Epithelial cell of proximal tubule (primary cell): ENCODE data around the gene DERL2. TPM values are rescaled to one million over a fixed set of nuclear protein-coding genes. Genes with fewer than 3 reads are reported as not detected.

Source experiments
- DNase-seq: peaks from one replicate; pipeline ENCODE4 v3.0.0-alpha.2; 2011; ENCODE audit warnings: low read depth
- H3K4me3 ChIP-seq: 2 replicates; pipeline ENCODE4 v1.5.1; 2011; ENCODE audit warnings: low read depth, mild to moderate bottlenecking, low read length
- total RNA-seq: library from RNA; depleted of rRNA; stranded (reverse); fragments of >200 nt; gene quantifications from 2 replicates; pipeline ENCODE4 v1.2.3, GENCODE V29; 2015
- TF ChIP-seq, protein P1 (sequence below): conservative IDR thresholded peaks from 2 replicates; pipeline ENCODE4 v1.5.1; 2012; ENCODE audit warnings: low read depth, mild to moderate bottlenecking, low read length

The DERL2 gene
- total RNA-seq: 21.4 and 65.6 TPM in 2 replicates

DNA sequence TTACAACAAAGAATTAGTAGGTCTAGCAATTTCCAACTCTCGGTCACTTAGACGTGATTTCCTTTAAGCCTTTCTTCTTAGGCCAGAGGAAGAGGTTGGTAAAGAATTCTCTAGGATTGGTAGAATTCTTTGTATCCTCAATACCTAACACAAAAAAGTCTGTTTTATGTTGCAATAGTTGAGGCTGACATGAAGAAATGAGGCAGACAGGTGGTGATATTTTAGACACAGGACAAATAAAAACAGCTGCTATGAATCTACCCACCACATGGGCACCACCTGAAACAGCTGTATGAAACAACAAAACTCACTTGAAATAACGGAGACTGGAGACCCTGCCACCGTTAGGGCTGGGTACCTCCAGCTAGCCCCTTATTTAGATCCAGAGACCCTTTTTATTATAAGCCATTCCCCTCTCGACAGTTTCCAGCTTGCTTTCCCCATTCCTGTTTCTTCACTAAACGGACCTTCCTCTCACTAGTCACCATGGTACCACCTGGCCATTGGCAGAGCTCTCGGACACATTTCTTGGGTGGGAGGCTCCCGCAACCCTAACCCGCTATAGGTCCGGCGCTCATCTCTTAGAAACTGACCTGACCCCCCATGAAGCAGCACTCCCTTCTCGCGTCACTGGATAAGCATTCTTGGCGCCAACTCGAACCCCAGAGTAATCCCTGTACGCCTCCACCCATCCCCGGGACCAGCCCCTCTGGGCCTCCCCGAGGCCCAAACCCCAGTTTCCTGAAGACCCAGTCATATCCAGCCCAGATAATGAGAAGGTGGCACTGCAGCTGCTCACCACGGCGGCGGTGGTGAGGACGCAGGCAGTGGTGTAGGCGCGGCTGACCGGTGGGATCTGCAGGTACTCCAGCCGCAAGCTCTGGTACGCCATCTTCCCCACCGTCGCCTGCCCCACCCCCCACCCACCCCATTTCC is at the start of gene DERL2:
Gene DERL2 (minus strand): TSS at position 909 of the 936 bp plus-strand sequence. CDS start 17 bp downstream, at position 892.
- DNase-seq: no peak
- TF ChIP-seq, protein P1, sequence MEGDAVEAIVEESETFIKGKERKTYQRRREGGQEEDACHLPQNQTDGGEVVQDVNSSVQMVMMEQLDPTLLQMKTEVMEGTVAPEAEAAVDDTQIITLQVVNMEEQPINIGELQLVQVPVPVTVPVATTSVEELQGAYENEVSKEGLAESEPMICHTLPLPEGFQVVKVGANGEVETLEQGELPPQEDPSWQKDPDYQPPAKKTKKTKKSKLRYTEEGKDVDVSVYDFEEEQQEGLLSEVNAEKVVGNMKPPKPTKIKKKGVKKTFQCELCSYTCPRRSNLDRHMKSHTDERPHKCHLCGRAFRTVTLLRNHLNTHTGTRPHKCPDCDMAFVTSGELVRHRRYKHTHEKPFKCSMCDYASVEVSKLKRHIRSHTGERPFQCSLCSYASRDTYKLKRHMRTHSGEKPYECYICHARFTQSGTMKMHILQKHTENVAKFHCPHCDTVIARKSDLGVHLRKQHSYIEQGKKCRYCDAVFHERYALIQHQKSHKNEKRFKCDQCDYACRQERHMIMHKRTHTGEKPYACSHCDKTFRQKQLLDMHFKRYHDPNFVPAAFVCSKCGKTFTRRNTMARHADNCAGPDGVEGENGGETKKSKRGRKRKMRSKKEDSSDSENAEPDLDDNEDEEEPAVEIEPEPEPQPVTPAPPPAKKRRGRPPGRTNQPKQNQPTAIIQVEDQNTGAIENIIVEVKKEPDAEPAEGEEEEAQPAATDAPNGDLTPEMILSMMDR: no peak

DNA sequence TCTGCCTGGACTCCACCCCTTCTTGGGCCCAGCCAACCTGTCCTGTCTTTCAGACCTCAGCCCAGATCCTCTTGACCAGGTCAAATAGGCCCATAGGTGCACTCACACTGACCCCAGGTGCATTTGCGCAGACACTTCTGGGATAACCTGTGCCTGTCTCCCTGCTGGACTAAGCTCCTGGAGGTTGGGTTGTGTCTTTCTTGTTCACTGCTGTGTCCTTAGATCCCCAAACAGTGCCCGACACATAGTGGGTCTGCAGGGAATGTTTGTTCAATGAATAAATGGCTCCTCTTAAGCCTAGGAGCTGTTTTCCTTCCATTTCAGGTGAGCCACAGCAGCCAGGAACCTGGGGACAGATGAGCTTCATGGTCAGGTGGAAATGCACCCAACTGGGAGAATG is 49.5 kb upstream of the DERL2 start:
- TF ChIP-seq, protein P1: no peak
- no peak for DNase-seq
- H3K4me3 ChIP-seq: no peak overlapping the region

More for the DNA sequence above, at the start of gene DERL2:
- H3K4me3 ChIP-seq: peak within 1 kb of the TSS; percentile 93

DNA sequence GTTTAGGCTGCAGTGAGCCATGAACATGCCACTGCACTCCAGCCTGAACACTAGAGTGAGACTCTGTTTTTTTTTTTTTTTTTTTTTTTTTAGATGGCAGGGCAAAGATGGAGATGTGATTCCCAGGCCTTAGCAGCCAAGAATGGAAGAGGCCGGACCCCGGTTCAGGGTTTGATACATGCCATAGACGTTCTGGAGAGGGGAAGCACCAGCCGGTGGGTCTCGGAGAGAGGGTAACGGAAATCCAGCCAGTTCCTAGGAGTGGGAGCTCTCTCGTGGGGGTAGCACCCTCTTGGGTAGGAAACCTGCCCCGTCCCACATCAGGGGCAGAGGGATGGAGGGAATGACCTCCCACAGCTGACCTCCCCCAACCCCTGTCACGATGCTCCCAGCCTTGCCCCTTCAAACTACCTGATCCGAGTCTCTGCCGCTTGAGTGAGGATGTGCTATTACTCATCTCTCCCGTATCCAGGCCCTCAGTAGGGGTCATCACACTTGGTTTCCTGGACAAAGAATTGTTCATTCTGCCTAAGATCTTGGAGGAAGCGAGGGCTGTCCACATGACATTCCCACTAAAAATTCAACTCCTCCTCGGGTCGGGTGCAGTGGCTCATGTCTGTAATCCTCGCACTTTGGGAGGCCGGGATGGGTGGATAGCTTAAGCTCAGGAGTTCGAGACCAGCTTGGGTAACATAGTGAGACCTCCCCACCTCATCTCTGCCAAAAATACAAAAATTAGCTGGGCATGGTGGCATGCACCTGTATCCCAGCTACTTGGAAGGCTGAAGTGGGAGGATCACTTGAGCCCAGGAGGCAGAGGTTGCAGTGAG is 47.7 kb upstream of the DERL2 start:
- H3K4me3 ChIP-seq: no peak overlapping the region
- TF ChIP-seq, protein P1: no peak
- DNase-seq: peak; percentile 68

DNA sequence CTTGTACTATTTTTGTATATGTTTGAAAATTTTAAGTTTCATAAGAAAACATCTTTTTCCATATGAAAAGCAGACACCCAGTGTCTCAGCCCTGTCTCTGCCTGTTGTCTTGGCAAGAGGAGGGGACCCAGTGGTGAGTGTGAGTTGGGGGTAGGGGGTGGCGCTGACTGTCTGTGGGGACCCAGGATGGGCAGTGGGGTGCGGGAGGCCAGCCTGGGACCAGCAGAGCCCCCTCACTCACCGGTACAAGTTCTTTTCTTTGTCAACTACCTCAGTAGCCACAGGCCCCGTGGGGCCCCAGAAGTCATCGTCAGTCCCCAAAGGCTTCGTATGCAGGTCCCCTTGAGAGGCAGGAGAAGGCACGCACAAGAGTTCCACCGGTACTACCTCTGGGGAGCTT is 46.6 kb upstream of the DERL2 start:
- DNase-seq: no peak
- H3K4me3 ChIP-seq: no peak overlapping the region
- TF ChIP-seq, protein P1: no peak

DNA sequence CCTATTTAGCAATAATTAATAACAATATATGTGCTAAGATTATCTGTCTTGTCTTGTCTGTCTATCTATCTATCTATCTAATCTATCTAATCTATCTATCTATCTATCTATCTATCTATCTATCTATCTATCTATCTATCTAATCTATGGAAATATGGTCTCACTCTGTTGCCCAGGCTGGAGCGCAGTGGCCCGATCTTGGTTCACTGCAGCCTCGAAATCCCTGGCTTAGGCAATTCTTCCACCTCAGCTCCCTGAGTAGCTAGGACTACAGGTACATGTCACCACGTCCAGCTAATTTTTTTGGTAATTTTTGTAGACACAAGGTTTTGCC is 45.1 kb upstream of the DERL2 start:
- DNase-seq: no peak
- TF ChIP-seq, protein P1: no peak

DNA sequence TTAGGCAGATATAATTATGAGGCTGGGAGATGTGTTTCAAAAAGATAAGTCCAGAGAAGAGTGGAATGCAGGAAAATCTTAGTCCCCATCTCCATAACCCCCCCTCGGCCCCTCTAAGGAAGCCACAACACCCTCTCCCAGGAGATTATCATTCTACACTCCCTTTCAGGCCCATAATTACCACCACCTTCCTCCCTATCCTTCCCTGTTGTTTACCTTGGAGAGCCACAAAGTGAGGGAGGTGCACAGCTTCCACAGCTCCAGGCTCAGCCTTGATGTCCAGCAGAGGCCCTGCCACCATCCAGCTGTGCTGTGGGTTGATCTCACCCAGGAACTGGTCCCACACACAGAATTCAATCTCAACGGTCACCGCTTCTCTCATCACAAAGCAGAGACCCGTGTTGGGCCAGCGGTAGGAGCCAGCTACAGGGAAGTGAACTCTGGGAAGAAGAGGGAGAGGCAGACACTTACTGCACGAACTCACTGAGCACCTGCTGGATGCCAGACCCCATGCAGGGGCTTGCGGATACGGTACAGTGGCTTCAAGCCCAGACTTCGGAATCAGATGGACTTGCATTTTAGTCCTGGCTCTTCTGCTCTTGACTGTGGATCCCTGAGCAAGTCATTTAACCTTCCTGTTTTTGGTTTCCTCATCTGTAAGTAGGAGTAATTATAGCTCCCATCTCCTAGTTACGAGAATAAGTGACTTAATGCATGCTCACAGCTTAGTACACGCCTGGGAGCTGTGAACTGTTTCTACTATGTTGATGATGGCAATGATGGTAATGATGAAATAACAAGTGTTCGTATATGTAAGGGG is 44.5 kb upstream of the DERL2 start:
- TF ChIP-seq, protein P1: no peak
- H3K4me3 ChIP-seq: no peak overlapping the region
- DNase-seq: no peak

More for the DNA sequence above, 45.1 kb upstream of the DERL2 start:
- H3K4me3 ChIP-seq: no peak overlapping the region
